Common myeloid progenitor, CD34-positive (primary cell): ENCODE results near the gene BHLHE41.

Source experiments
- CTCF ChIA-PET: fragments of 350-600 bp; sonication (Branson Sonifier 250); formaldehyde crosslinking; loops from one replicate; lab custom pipeline; 2021; ENCODE audit warnings: antibody characterized with exemption; lab: Charles Lee
- POLR2A ChIA-PET: fragments of 350-600 bp; sonication (Branson Sonifier 250); formaldehyde crosslinking; loops from one replicate; lab custom pipeline; 2021; ENCODE audit warnings: antibody characterized with exemption; lab: Charles Lee
- DNase-seq, 3 donors: peaks; one replicate each; pipeline versions ENCODE4 v3.0.0 to v3.0.0-alpha.2; 2013
- H3K27ac ChIP-seq, 2 experiments: 1 replicate in 1 of 2; 2 replicates in 1 of 2; pipeline ENCODE4 v1.7.0; 2013; ENCODE audit warnings: inconsistent platforms in 2 of 2, low read length in 2 of 2, mild to moderate bottlenecking in 2 of 2, low read depth in 1 of 2, moderate library complexity in 1 of 2; ENCODE audit not compliant: severe bottlenecking in 2 of 2, insufficient read depth in 1 of 2, poor library complexity in 1 of 2
- H3K27me3 ChIP-seq, 5 experiments: replicated peaks in 2 of 5; 1 replicate in 3 of 5; 2 replicates in 2 of 5; pipeline versions ENCODE4 v1.6.1 to v1.7.0; 2013; ENCODE audit warnings: low read length in 4 of 5, mild to moderate bottlenecking in 2 of 5, moderate library complexity in 2 of 5, inconsistent platforms in 1 of 5; ENCODE audit not compliant: insufficient read depth in 5 of 5, control insufficient read depth in 4 of 5
- H3K36me3 ChIP-seq, 4 experiments: 1 replicate in 2 of 4; 2 replicates in 2 of 4; pipeline versions ENCODE4 v1.6.1 to v1.7.0; 2013; ENCODE audit warnings: low read length in 3 of 4, control low read depth in 1 of 4, mild to moderate bottlenecking in 1 of 4; ENCODE audit not compliant: control insufficient read depth in 4 of 4, insufficient read depth in 4 of 4
- H3K4me1 ChIP-seq, 4 experiments: 1 replicate in 3 of 4; 2 replicates in 1 of 4; pipeline versions ENCODE4 v1.6.1 to v1.7.1; 2013; ENCODE audit warnings: low read length in 3 of 4, mild to moderate bottlenecking in 3 of 4, control low read depth in 1 of 4, inconsistent platforms in 1 of 4, moderate library complexity in 1 of 4; ENCODE audit not compliant: control insufficient read depth in 4 of 4, insufficient read depth in 4 of 4; ENCODE audit errors: control extremely low read depth in 1 of 4
- H3K4me3 ChIP-seq, 7 experiments: 1 replicate in 4 of 7; 2 replicates in 3 of 7; pipeline versions ENCODE4 v1.5.1 to v1.7.0; 2013; ENCODE audit warnings: mild to moderate bottlenecking in 7 of 7, low read length in 6 of 7, moderate library complexity in 6 of 7, inconsistent platforms in 2 of 7, low read depth in 2 of 7, control low read depth in 1 of 7; ENCODE audit not compliant: insufficient read depth in 4 of 7, control insufficient read depth in 1 of 7; ENCODE audit errors: extremely low read depth in 1 of 7
- H3K9me3 ChIP-seq, 5 experiments: 1 replicate in 4 of 5; 2 replicates in 1 of 5; pipeline versions ENCODE4 v1.6.1 to v1.7.1; 2013; ENCODE audit warnings: low read length in 4 of 5, mild to moderate bottlenecking in 2 of 5, inconsistent platforms in 1 of 5, low read depth in 1 of 5, moderate library complexity in 1 of 5; ENCODE audit not compliant: control insufficient read depth in 4 of 5, insufficient read depth in 2 of 5; ENCODE audit errors: control extremely low read depth in 1 of 5
- WGBS: methylation state at CpG from one replicate; pipeline ENCODE4 v1.1.5; 2013; ENCODE audit not compliant: insufficient coverage; 5-methylcytosine and 5-hydroxymethylcytosine counted together

The BHLHE41 gene

GRCh38 chr12:26121323-26122060 lies 3.3 kb downstream of the BHLHE41 start:
- Histone ChIP-seq H3K36me3 (no peaks in the 10 kb centered on the region), H3K27ac (no peak overlapping the region), H3K27me3 (peaks cover 10 to 46% (median 16%) of the 10 kb centered on the region in 5 experiments), H3K4me1 (peaks cover 8 to 42% (median 40%) of the 10 kb centered on the region in 4 experiments), H3K9me3 (no peaks in the 10 kb centered on the region), H3K4me3 (peak overlapping the region in 6 of 7 experiments; percentile 43 to 78 (median 66))
- peak in 2 of 3 donors; percentile 43 to 58 for DNase-seq
- WGBS = 47% methylated on average over 11 of the region's 15 CpGs
- CTCF ChIA-PET = interaction anchor here (0.6 to 3.9 kb wide), 11 partner anchors 11 to 1137 kb away, joined by 3 to 18 read pairs (median 4); no protein-coding TSS in a partner anchor
- POLR2A ChIA-PET = interaction anchor here (0.6 to 0.7 kb wide), 2 partner anchors 40 to 614 kb away, joined by 3 to 7 read pairs; no protein-coding TSS in a partner anchor

GRCh38 chr12:26120561-26121274 lies 4.1 kb downstream of the BHLHE41 start:
- Histone ChIP-seq H3K4me3 (no peak overlapping the region), H3K27ac (no peak overlapping the region), H3K9me3 (no peaks in the 10 kb centered on the region), H3K4me1 (peaks cover 8 to 35% (median 32%) of the 10 kb centered on the region in 4 experiments), H3K27me3 (peaks cover 10 to 46% (median 16%) of the 10 kb centered on the region in 5 experiments), H3K36me3 (no peaks in the 10 kb centered on the region)
- POLR2A ChIA-PET = interaction anchor here (0.7 kb wide), 1 partner anchor 41 kb away, joined by 7 read pairs; no protein-coding TSS in a partner anchor
- WGBS = 100% methylated on average over 3 of the region's 4 CpGs
- CTCF ChIA-PET = interaction anchor here (0.7 to 3.9 kb wide), 11 partner anchors 12 to 497 kb away, joined by 3 to 26 read pairs (median 6); no protein-coding TSS in a partner anchor
- DNase-seq = no peak

DNA sequence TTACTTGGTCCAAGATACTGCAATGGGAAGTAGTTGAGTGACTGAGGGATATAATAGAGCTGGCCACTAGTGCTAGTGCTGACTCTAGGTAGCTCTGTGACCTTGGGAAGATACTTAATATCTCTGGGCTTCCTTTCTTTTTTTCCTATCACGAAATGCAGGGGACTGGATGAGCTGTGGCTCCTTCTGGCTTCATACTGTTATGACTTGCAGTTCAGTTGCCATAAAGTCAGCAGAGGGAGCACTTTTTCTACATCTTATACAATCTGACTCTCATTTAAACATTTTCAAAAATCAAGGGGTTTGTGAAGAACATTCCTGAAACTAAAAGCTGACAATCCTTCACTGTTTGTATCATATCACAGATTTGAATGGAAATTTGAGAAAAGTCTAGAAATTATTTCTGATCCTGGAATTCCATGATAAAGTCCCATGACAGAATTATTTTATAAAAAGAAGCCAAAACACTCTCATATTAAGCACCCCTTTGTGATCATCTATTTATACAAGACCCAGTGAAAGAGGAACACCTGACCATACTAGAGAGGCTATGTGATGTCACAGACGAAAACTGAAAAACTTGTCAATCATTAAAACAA lies 5.3 kb downstream of the BHLHE41 start:
- Histone ChIP-seq H3K27me3 (peaks cover 8 to 34% (median 16%) of the 10 kb centered on the region in 5 experiments), H3K9me3 (no peaks in the 10 kb centered on the region), H3K4me3 (no peak overlapping the region), H3K36me3 (no peaks in the 10 kb centered on the region), H3K4me1 (peaks cover 3 to 29% (median 23%) of the 10 kb centered on the region in 4 experiments), H3K27ac (no peak overlapping the region)
- CTCF ChIA-PET = interaction anchor here (0.6 to 3.9 kb wide), 35 partner anchors 8 to 1186 kb away, joined by 3 to 26 read pairs (median 3); partner anchors contain the start of gene ITPR2
- DNase-seq = peak; percentile 62 to 74 (median 73)
- no CpG with 5 or more reads among the region's 2 CpGs for WGBS
- POLR2A ChIA-PET = no interaction called here

- ChIA-PET POLR2A (no interaction called here), CTCF (interaction anchor here (1.1 to 3.9 kb wide), 12 partner anchors 9 to 1187 kb away, joined by 3 to 26 read pairs (median 4); no protein-coding TSS in a partner anchor)
- Histone ChIP-seq H3K4me1 (peaks cover 4 to 30% (median 24%) of the 10 kb centered on the region in 4 experiments), H3K27ac (no peak overlapping the region), H3K4me3 (no peak overlapping the region), H3K36me3 (no peaks in the 10 kb centered on the region), H3K27me3 (peaks cover 4 to 23% (median 7%) of the 10 kb centered on the region in 5 experiments), H3K9me3 (no peaks in the 10 kb centered on the region)
- 100% methylated on average over 1 of the region's 4 CpGs for WGBS
- no peak for DNase-seq
Measured at GRCh38 chr12:26118308-26118707, 6.5 kb downstream of the BHLHE41 start.

- Histone ChIP-seq H3K4me1 (peaks cover 4 to 23% (median 16%) of the 10 kb centered on the region in 4 experiments), H3K36me3 (no peaks in the 10 kb centered on the region), H3K27ac (no peak overlapping the region), H3K4me3 (no peak overlapping the region), H3K9me3 (no peaks in the 10 kb centered on the region), H3K27me3 (peaks cover 0 to 15% (median 7%) of the 10 kb centered on the region in 5 experiments)
- POLR2A ChIA-PET = no interaction called here
- 89% methylated on average over 3 of the region's 6 CpGs for WGBS
- peak in 1 of 3 donors; percentile 15 for DNase-seq
- CTCF ChIA-PET = interaction anchor here (1.4 to 3.9 kb wide), 4 partner anchors 10 to 497 kb away, joined by 4 to 15 read pairs (median 6); no protein-coding TSS in a partner anchor
Measured at GRCh38 chr12:26116829-26117715, 7.8 kb downstream of the BHLHE41 start.
